Cardiac muscle cell (in vitro differentiated cells and primary cell): ENCODE results near the gene HHEX. TPM values are rescaled to one million over a fixed set of nuclear protein-coding genes. Genes with fewer than 3 reads are reported as not detected.

Experiments
- DNase-seq, 2 donors: peaks; one replicate each; pipeline versions ENCODE4 v3.0.0 to v3.0.0-alpha.2; 2010 to 2017; ENCODE audit warnings: low read depth in 1 of 2, low spot score in 1 of 2
- H3K27ac ChIP-seq: fragments of 200-600 bp; sonication (generic); 2 replicates; pipeline ENCODE4 v1.5.1; 2016
- H3K27me3 ChIP-seq: fragments of 200-600 bp; sonication (generic); 2 replicates; pipeline ENCODE4 v1.6.0; 2016; ENCODE audit warnings: control low read depth
- H3K36me3 ChIP-seq: fragments of 200-600 bp; sonication (generic); 2 replicates; pipeline ENCODE4 v1.5.1; 2016; ENCODE audit warnings: control low read depth
- H3K4me1 ChIP-seq: fragments of 200-600 bp; sonication (generic); 2 replicates; pipeline ENCODE4 v1.8.1; 2017; ENCODE audit warnings: low read depth, mild to moderate bottlenecking, mixed run types
- H3K4me3 ChIP-seq: fragments of 200-600 bp; sonication (generic); 2 replicates; pipeline ENCODE4 v1.5.1; 2016; ENCODE audit warnings: mild to moderate bottlenecking
- H3K9me3 ChIP-seq: fragments of 200-600 bp; sonication (generic); 2 replicates; pipeline ENCODE4 v1.5.1; 2017; ENCODE audit warnings: low read depth, mild to moderate bottlenecking, control low read depth
- CTCF ChIP-seq: IDR thresholded peaks from 2 replicates; pipeline ENCODE4 v1.5.1; 2012; ENCODE audit warnings: low read depth, mild to moderate bottlenecking, low read length
- polyA plus RNA-seq: library from polyadenylated mRNA; unstranded; fragments of >200 nt; fragmentation: Nextera tagmentation; extraction: Ambion mirVana; gene quantifications from 2 replicates; pipeline ENCODE4 v1.2.1, GENCODE V29; 2016
- total RNA-seq: library from RNA; depleted of rRNA; stranded (reverse); fragments of >200 nt; gene quantifications from 2 replicates; pipeline ENCODE4 v1.2.3, GENCODE V29; 2016

Gene HHEX
- total and polyA plus RNA-seq, 2 experiments from 2014 or later = 0.43 to 0.89 TPM

GRCh38 chr10:92714872-92715271 lies 25.1 kb downstream of the HHEX start:
- DNase-seq = no peak
- Histone ChIP-seq H3K4me1 (no peaks in the 10 kb centered on the region), H3K36me3 (no peaks in the 10 kb centered on the region), H3K27me3 (no peaks in the 10 kb centered on the region), H3K9me3 (no peaks in the 10 kb centered on the region), H3K4me3 (no peak overlapping the region), H3K27ac (no peak overlapping the region)
- no peak for TF ChIP-seq CTCF

GRCh38 chr10:92719991-92720830 lies 30.5 kb downstream of the HHEX start:
- no peaks in the 10 kb centered on the region for H3K9me3 ChIP-seq
- H3K36me3 ChIP-seq = no peaks in the 10 kb centered on the region
- H3K27me3 ChIP-seq = no peaks in the 10 kb centered on the region
- no peak overlapping the region for H3K27ac ChIP-seq
- H3K4me1 ChIP-seq = no peaks in the 10 kb centered on the region
- no peak for TF ChIP-seq CTCF
- H3K4me3 ChIP-seq = no peak overlapping the region
- DNase-seq = peak in 1 of 2 donors; percentile 29

- Histone ChIP-seq H3K4me3 (no peak overlapping the region), H3K27me3 (no peaks in the 10 kb centered on the region), H3K27ac (no peak overlapping the region), H3K9me3 (no peaks in the 10 kb centered on the region), H3K4me1 (no peaks in the 10 kb centered on the region), H3K36me3 (no peaks in the 10 kb centered on the region)
- DNase-seq = no peak
- TF ChIP-seq CTCF = no peak
These were observed 31.0 kb downstream of the HHEX start for GRCh38 chr10:92720831-92721165.

DNA sequence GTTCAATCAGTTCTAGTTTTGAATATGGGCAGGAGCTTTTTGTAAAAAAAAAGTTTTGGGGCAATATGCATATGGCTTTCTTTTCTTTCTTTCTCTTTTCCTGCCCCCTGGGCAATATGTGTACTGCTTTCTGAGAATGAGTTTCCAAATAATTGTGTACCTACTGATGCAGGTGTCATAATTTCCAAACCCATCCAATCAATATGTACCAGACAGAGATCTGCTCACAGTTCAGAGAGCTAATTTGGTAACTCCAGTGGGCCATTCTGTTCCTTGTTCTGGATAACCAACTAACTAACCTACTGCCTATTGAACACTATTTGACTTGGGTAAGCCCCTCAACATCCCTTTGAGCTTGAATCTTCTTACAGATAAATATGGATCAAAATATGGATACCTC lies 32.6 kb downstream of the HHEX start:
- Histone ChIP-seq H3K27me3 (no peaks in the 10 kb centered on the region), H3K9me3 (no peaks in the 10 kb centered on the region), H3K4me1 (no peaks in the 10 kb centered on the region), H3K36me3 (no peaks in the 10 kb centered on the region), H3K27ac (no peak overlapping the region), H3K4me3 (no peak overlapping the region)
- DNase-seq = no peak
- TF ChIP-seq CTCF = no peak

GRCh38 chr10:92727141-92727540 lies 37.4 kb downstream of the HHEX start:
- no peaks in the 10 kb centered on the region for H3K27me3 ChIP-seq
- H3K36me3 ChIP-seq = no peaks in the 10 kb centered on the region
- no peak overlapping the region for H3K27ac ChIP-seq
- no peak overlapping the region for H3K4me3 ChIP-seq
- no peaks in the 10 kb centered on the region for H3K4me1 ChIP-seq
- TF ChIP-seq CTCF = no peak
- DNase-seq = no peak
- no peaks in the 10 kb centered on the region for H3K9me3 ChIP-seq
